OCI-LY7 (cell line): ENCODE results near the gene ZFHX2.

Experiments
- CTCF ChIP-seq: fragments of 200-600 bp; sonication (generic); conservative IDR thresholded peaks from 2 replicates; pipeline ENCODE4 v1.5.1; 2014; ENCODE audit warnings: mild to moderate bottlenecking, antibody characterized with exemption, low read length, moderate library complexity, mixed read lengths
- EZH2phosphoT487 ChIP-seq: fragments of 200-600 bp; sonication (generic); IDR thresholded peaks from 2 replicates; pipeline ENCODE4 v1.6.1; 2018; ENCODE audit warnings: low read depth, borderline replicate concordance, mild to moderate bottlenecking, mixed run types, antibody characterized with exemption, low read length, moderate library complexity, mixed read lengths

GRCh38 chr14:23533652-23534435, 17.7 kb downstream of the ZFHX2 start:
- no peak for TF ChIP-seq CTCF
- TF ChIP-seq EZH2phosphoT487: no peak
